Esophagus (tissue), 2 donors: ENCODE measurements around the gene TTC31. TPM values are rescaled to one million over a fixed set of nuclear protein-coding genes. Genes with fewer than 3 reads are reported as not detected.
A peak's percentile ranks its signal among the peaks of the same experiment; 100 is the strongest.
"Not testable (repeated sequence)": the region's sequence is repeated elsewhere in the genome, so short reads cannot be mapped to it uniquely, and the experiment has no call there.

Source experiments
- H3K27ac ChIP-seq, 2 donors: one replicate each; pipeline ENCODE4 v1.5.1; 2013; ENCODE audit warnings: low read depth in 2 of 2, mild to moderate bottlenecking in 2 of 2, inconsistent platforms in 1 of 2, low read length in 1 of 2, moderate library complexity in 1 of 2
- H3K27me3 ChIP-seq, 2 donors: one replicate each; pipeline ENCODE4 v1.6.1; 2013; ENCODE audit warnings: low read length in 2 of 2, control low read depth in 1 of 2, mild to moderate bottlenecking in 1 of 2; ENCODE audit not compliant: insufficient read depth in 2 of 2, control insufficient read depth in 1 of 2
- H3K36me3 ChIP-seq, 2 donors: one replicate each; pipeline ENCODE4 v1.6.1; 2013; ENCODE audit warnings: low read length in 1 of 2; ENCODE audit not compliant: control insufficient read depth in 2 of 2, insufficient read depth in 2 of 2
- H3K4me1 ChIP-seq, 2 donors: one replicate each; pipeline ENCODE4 v1.6.1; 2013; ENCODE audit warnings: low read length in 1 of 2; ENCODE audit not compliant: control insufficient read depth in 2 of 2, insufficient read depth in 2 of 2
- H3K4me3 ChIP-seq, 2 donors: one replicate each; pipeline ENCODE4 v1.5.1; 2013; ENCODE audit warnings: low read length in 2 of 2, mild to moderate bottlenecking in 2 of 2, low read depth in 1 of 2, moderate library complexity in 1 of 2
- H3K9me3 ChIP-seq, 2 donors: one replicate each; pipeline ENCODE4 v1.6.1; 2013; ENCODE audit warnings: mild to moderate bottlenecking in 2 of 2, low read depth in 1 of 2, low read length in 1 of 2, moderate library complexity in 1 of 2; ENCODE audit not compliant: control insufficient read depth in 2 of 2, insufficient read depth in 1 of 2
- WGBS, 2 donors: extraction: QIAGEN DNeasy Blood & Tissue Kit; methylation state at CpG; one replicate each; pipeline ENCODE4 v1.1.7; 2013; 5-methylcytosine and 5-hydroxymethylcytosine counted together
- polyA plus RNA-seq, 2 donors: library from polyadenylated mRNA; stranded (reverse); fragments of 200-250 nt; gene quantifications; one replicate each; pipeline ENCODE4 v1.2.3, GENCODE V29; 2013
- donor health status: healthy with polysubstance abuse.
- donor health status: Bipolar disorder and iron deficiency.

Gene TTC31
- polyA plus RNA-seq, 2 donors, result 9.7 to 13.4 TPM

GRCh38 chr2:74441690-74442482 lies 41.0 kb upstream of the TTC31 start, which contains the start of gene RTKN:
TSS of gene RTKN (minus strand) at chr2:74441937. CDS start at chr2:74441816, 121 bp downstream.
- peak within 1 kb of the TSS; percentile 82 to 88 for H3K27ac ChIP-seq
- H3K36me3 ChIP-seq, result peaks cover 0 to 2% of the 10 kb centered on the region in 2 donors
- H3K27me3 ChIP-seq, result no peaks in the 10 kb centered on the region
- no peaks in the 10 kb centered on the region for H3K9me3 ChIP-seq
- peak within 1 kb of the TSS; percentile 55 to 63 for H3K4me3 ChIP-seq
- 12 to 19% methylated on average over 72 to 75 of the region's 75 CpGs for WGBS, 2 donors
- peaks cover 12 to 13% of the 10 kb centered on the region in 2 donors for H3K4me1 ChIP-seq

- 81 to 92% methylated on average over 16 of the region's 16 CpGs for WGBS, 2 donors
- H3K9me3 ChIP-seq, H3K36me3 ChIP-seq, H3K27me3 ChIP-seq: not testable (repeated sequence)
- Histone ChIP-seq H3K4me3 (peak overlapping the region; percentile 55 to 63), H3K27ac (peak overlapping the region; percentile 82 to 88), H3K4me1 (peaks cover 12 to 13% of the 10 kb centered on the region in 2 donors)
These were observed 40.2 kb upstream of the TTC31 start for GRCh38 chr2:74442483-74443297.

- 34 to 37% methylated on average over 5 of the region's 5 CpGs for WGBS, 2 donors
- Histone ChIP-seq H3K9me3 (no peaks in the 10 kb centered on the region), H3K4me1 (peaks cover 9 to 10% of the 10 kb centered on the region in 2 donors), H3K27me3 (no peaks in the 10 kb centered on the region), H3K4me3 (no peak overlapping the region), H3K27ac (no peak overlapping the region), H3K36me3 (no peaks in the 10 kb centered on the region)
These were observed 38.2 kb upstream of the TTC31 start for GRCh38 chr2:74444498-74445318.

GRCh38 chr2:74447230-74447999 lies 35.5 kb upstream of the TTC31 start:
- H3K27ac ChIP-seq, result no peak overlapping the region
- 78 to 91% methylated on average over 5 of the region's 5 CpGs for WGBS, 2 donors
- no peaks in the 10 kb centered on the region for H3K9me3 ChIP-seq
- H3K36me3 ChIP-seq, result no peaks in the 10 kb centered on the region
- H3K27me3 ChIP-seq, result no peaks in the 10 kb centered on the region
- H3K4me3 ChIP-seq, result no peak overlapping the region
- peaks cover 0 to under 1% of the 10 kb centered on the region in 2 donors for H3K4me1 ChIP-seq

- Histone ChIP-seq H3K27me3 (no peaks in the 10 kb centered on the region), H3K4me3 (no peak overlapping the region), H3K36me3 (no peaks in the 10 kb centered on the region), H3K4me1 (no peaks in the 10 kb centered on the region), H3K27ac (no peak overlapping the region), H3K9me3 (no peaks in the 10 kb centered on the region)
- WGBS, 2 donors, result 44 to 63% methylated on average over 2 of the region's 2 CpGs
These were observed 34.1 kb upstream of the TTC31 start for GRCh38 chr2:74448771-74449170.

- Histone ChIP-seq H3K4me3 (no peak overlapping the region), H3K27ac (no peak overlapping the region), H3K4me1 (peaks cover 0 to 2% of the 10 kb centered on the region in 2 donors), H3K27me3 (no peaks in the 10 kb centered on the region), H3K9me3 (no peaks in the 10 kb centered on the region), H3K36me3 (no peaks in the 10 kb centered on the region)
- WGBS, 2 donors, result 87 to 88% methylated on average over 3 of the region's 3 CpGs
These were observed 32.2 kb upstream of the TTC31 start for GRCh38 chr2:74450570-74451190.

GRCh38 chr2:74454654-74455511 lies 28.0 kb upstream of the TTC31 start, which contains the start of gene INO80B:
TSS of gene INO80B (plus strand) at chr2:74455087. CDS start at chr2:74455117, 30 bp downstream.
- WGBS, 2 donors, result 1% methylated on average over 40 of the region's 40 CpGs
- Histone ChIP-seq H3K27ac (peak within 1 kb of the TSS; percentile 46 to 61), H3K9me3 (no peaks in the 10 kb centered on the region), H3K4me3 (peak within 1 kb of the TSS; percentile 65 to 86), H3K27me3 (no peaks in the 10 kb centered on the region), H3K36me3 (no peaks in the 10 kb centered on the region), H3K4me1 (peaks cover 0 to 3% of the 10 kb centered on the region in 2 donors)

GRCh38 chr2:74457129-74457548 lies 25.7 kb upstream of the TTC31 start:
- Histone ChIP-seq H3K27me3 (no peaks in the 10 kb centered on the region), H3K4me3 (peak overlapping the region; percentile 64 to 69), H3K36me3 (peaks cover 0 to 10% of the 10 kb centered on the region in 2 donors), H3K27ac (peak overlapping the region; percentile 98 to 100), H3K4me1 (peaks cover 0 to 3% of the 10 kb centered on the region in 2 donors), H3K9me3 (no peaks in the 10 kb centered on the region)
- 0 to 1% methylated on average over 25 to 27 of the region's 27 CpGs for WGBS, 2 donors
